ENCODE data around the gene ADGRV1. TPM values are rescaled to one million over a fixed set of nuclear protein-coding genes. Genes with fewer than 3 reads are reported as not detected.
"Not testable (repeated sequence)": the region's sequence is repeated elsewhere in the genome, so short reads cannot be mapped to it uniquely, and the experiment has no call there.

The ADGRV1 gene
- polyA plus RNA-seq, 2 of the 4 experiments (the other 2 are of a cell fraction): 0.70 to 3.7 TPM

DNA sequence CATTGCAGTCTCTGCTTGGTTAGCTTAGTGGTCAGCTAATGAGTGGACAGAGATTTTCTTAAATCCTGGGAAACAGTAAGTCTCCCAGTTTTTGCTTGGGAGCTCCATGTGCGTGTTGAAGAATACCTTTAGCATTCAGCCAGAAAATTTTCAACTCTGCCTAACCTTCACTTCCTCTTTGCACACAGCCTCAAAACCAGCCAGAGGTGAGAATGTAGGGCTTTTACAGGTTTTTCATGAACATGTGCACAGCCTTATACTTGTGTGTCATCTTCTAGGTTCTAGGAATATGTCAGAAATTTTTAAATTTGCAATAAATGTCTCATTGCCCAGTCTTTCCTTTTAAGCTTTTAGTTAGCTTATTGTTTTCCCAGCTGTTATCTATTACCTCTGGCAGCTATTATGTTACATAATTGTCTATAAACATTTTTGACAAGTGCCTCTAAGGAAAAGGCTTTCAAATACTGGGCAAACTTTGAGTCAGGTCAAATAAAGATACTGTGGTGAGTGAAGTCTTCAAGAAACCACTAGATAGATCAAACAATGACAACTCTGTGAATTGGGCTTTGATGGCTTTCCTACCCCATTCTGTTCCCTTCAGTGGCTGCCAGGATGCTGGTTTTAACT, 12.7 kb downstream of the ADGRV1 start:
- Histone ChIP-seq H3K27ac (no peak overlapping the region), H3K9me3 (no peaks in the 10 kb centered on the region), H3K4me2 (no peak overlapping the region), H3K4me3 (no peak overlapping the region), H3K4me1 (no peaks in the 10 kb centered on the region)
- TF ChIP-seq, protein P1, sequence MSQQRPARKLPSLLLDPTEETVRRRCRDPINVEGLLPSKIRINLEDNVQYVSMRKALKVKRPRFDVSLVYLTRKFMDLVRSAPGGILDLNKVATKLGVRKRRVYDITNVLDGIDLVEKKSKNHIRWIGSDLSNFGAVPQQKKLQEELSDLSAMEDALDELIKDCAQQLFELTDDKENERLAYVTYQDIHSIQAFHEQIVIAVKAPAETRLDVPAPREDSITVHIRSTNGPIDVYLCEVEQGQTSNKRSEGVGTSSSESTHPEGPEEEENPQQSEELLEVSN (IDR thresholded peaks at IDR 0.05; ENCODE audit: borderline replicate concordance, low read depth): no peak
- TF ChIP-seq ZFP36 (IDR thresholded peaks at IDR 0.05; ENCODE audit: borderline replicate concordance, partially characterized antibody) (no peak), CHD4 (IDR thresholded peaks at IDR 0.05; ENCODE audit: borderline replicate concordance) (no peak), JUN (IDR thresholded peaks at IDR 0.05) (no peak), KDM5A (IDR thresholded peaks at IDR 0.05) (no peak), TP53 (CRISPR knock-in tag; IDR thresholded peaks at IDR 0.05) (no peak), HOXB5 (CRISPR knock-in tag; IDR thresholded peaks at IDR 0.05) (no peak), RFX5 (IDR thresholded peaks at IDR 0.05) (no peak), RCOR1 (IDR thresholded peaks at IDR 0.05; ENCODE audit: low read depth, low read length) (no peak), JUNB (IDR thresholded peaks at IDR 0.05) (no peak), EHF (CRISPR knock-in tag; IDR thresholded peaks at IDR 0.05) (no peak), SMC3 (IDR thresholded peaks at IDR 0.05) (no peak), GATA3 (IDR thresholded peaks at IDR 0.05; ENCODE audit: borderline replicate concordance) (no peak), HDAC2 (IDR thresholded peaks at IDR 0.05) (no peak), EP300 (IDR thresholded peaks at IDR 0.05) (no peak), RAD21 (conservative IDR thresholded peaks at IDR 0.05 in 1 of 2, IDR thresholded peaks at IDR 0.05 in 1 of 2) (no peak)
- TF ChIP-seq, protein P2, sequence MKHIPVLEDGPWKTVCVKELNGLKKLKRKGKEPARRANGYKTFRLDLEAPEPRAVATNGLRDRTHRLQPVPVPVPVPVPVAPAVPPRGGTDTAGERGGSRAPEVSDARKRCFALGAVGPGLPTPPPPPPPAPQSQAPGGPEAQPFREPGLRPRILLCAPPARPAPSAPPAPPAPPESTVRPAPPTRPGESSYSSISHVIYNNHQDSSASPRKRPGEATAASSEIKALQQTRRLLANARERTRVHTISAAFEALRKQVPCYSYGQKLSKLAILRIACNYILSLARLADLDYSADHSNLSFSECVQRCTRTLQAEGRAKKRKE (CRISPR knock-in tag; IDR thresholded peaks at IDR 0.05; ENCODE audit: low read depth): no peak
- TF ChIP-seq, protein P3, sequence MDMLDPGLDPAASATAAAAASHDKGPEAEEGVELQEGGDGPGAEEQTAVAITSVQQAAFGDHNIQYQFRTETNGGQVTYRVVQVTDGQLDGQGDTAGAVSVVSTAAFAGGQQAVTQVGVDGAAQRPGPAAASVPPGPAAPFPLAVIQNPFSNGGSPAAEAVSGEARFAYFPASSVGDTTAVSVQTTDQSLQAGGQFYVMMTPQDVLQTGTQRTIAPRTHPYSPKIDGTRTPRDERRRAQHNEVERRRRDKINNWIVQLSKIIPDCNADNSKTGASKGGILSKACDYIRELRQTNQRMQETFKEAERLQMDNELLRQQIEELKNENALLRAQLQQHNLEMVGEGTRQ (IDR thresholded peaks at IDR 0.05): no peak
- TF ChIP-seq, protein P4, sequence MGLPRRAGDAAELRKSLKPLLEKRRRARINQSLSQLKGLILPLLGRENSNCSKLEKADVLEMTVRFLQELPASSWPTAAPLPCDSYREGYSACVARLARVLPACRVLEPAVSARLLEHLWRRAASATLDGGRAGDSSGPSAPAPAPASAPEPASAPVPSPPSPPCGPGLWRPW (IDR thresholded peaks at IDR 0.05): no peak
- TF ChIP-seq, protein P5, sequence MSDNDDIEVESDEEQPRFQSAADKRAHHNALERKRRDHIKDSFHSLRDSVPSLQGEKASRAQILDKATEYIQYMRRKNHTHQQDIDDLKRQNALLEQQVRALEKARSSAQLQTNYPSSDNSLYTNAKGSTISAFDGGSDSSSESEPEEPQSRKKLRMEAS (IDR thresholded peaks at IDR 0.05): no peak
- 16% methylated on average over 1 of the region's 1 CpG for WGBS (ENCODE audit: missing lambda C conversion rate)
- POLR2A ChIA-PET: no interaction called here
- CTCF ChIA-PET: interaction anchor here (1.4 kb wide), 1 partner anchor 76 kb away, joined by 3 read pairs; no protein-coding TSS in a partner anchor
- DNase-seq (ENCODE audit: low read depth in 1 of 2, low spot score in 1 of 2) (no peak), ATAC-seq (no peak), FAIRE-seq (no peak)

DNA sequence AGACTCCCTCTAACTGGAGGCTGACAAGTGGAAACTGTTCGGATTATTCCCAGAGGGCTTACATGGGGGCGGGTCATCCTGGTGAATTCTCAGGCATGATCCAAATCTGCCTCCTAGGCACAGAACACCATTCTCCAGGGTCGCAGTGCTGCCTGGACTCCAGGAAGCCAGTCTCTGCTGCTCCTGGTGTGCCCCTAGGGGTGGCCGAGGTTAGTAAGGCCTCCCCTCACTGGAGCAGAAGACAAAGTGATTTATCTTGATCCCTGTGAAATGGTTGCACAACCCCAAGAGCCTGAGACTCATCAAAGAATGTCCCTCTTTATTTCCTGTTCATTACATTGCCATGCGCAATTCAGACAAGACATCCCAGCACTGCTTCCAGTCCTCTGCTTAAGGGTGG, 17.1 kb downstream of the ADGRV1 start:
- CTCF ChIA-PET: no interaction called here
- no peak for FAIRE-seq

DNA sequence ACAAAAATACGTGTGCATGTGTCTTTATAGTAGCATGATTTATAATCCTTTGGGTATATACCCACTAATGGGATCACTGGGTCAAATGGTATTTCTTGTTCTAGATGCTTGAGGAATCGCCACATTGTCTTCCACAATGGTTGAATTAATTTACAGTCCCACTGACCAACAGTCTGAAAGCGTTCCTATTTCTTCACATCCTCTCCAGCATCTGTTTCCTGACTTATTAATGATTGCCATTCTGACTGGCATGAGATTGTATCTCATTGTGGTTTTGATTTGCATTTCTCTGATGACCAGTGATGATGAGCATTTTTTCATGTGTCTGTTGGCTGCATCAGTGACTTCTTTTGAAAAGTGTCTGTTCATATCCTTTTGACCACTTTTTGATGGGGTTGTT, 18.0 kb downstream of the ADGRV1 start:
- POLR2A ChIA-PET; CTCF ChIA-PET; DNase-seq (ENCODE audit: low read depth in 1 of 2, low spot score in 1 of 2); H3K4me1 ChIP-seq; H3K4me2 ChIP-seq; H3K4me3 ChIP-seq; H3K9me3 ChIP-seq; ATAC-seq; H3K27ac ChIP-seq; FAIRE-seq: not testable (repeated sequence)
- 37% methylated on average over 3 of the region's 3 CpGs for WGBS (ENCODE audit: missing lambda C conversion rate)

More for the DNA sequence above, 17.1 kb downstream of the ADGRV1 start:
- H3K4me1 ChIP-seq: no peaks in the 10 kb centered on the region
- WGBS (ENCODE audit: missing lambda C conversion rate): 68% methylated on average over 3 of the region's 5 CpGs
- H3K4me3 ChIP-seq: no peak overlapping the region
- ATAC-seq (no peak), DNase-seq (ENCODE audit: low read depth in 1 of 2, low spot score in 1 of 2) (no peak)
- POLR2A ChIA-PET: no interaction called here
- no peak overlapping the region for H3K27ac ChIP-seq
- H3K4me2 ChIP-seq: no peak overlapping the region
- no peak for TF ChIP-seq ESRRA (IDR thresholded peaks at IDR 0.05; ENCODE audit: borderline replicate concordance, low read length)
- no peak for TF ChIP-seq ZC3H11A (IDR thresholded peaks at IDR 0.05)
- TF ChIP-seq ZSCAN20 (CRISPR knock-in tag; IDR thresholded peaks at IDR 0.05): no peak
- TF ChIP-seq, protein P6, sequence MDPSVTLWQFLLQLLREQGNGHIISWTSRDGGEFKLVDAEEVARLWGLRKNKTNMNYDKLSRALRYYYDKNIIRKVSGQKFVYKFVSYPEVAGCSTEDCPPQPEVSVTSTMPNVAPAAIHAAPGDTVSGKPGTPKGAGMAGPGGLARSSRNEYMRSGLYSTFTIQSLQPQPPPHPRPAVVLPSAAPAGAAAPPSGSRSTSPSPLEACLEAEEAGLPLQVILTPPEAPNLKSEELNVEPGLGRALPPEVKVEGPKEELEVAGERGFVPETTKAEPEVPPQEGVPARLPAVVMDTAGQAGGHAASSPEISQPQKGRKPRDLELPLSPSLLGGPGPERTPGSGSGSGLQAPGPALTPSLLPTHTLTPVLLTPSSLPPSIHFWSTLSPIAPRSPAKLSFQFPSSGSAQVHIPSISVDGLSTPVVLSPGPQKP (IDR thresholded peaks at IDR 0.05; ENCODE audit: low read depth, low read length): no peak
- no peak for TF ChIP-seq MYC (IDR thresholded peaks at IDR 0.05; ENCODE audit: borderline replicate concordance, low read length)
- no peaks in the 10 kb centered on the region for H3K9me3 ChIP-seq

DNA sequence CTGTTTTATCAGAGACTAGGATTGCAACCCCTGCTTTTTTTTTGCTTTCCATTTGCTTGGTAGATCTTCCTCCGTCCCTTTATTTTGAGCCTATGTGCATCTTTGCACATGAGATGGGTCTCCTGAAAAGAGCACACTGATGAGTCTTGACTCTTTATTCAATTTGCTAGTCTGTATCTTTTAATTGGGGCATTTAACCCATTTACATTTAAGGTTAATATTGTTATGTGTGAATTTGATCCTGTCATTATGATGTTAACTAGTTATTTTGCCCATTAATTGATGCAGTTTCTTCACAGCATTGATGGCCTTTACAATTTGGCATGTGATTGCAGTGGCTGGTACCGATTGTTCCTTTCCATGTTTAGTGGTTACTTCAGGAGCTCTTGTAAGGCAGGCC, 21.3 kb downstream of the ADGRV1 start:
- H3K4me2 ChIP-seq; H3K27ac ChIP-seq; CTCF ChIA-PET; H3K4me1 ChIP-seq; ATAC-seq; H3K9me3 ChIP-seq; FAIRE-seq; DNase-seq (ENCODE audit: low read depth in 1 of 2, low spot score in 1 of 2); H3K4me3 ChIP-seq; POLR2A ChIA-PET: not testable (repeated sequence)
- WGBS (ENCODE audit: missing lambda C conversion rate): 17% methylated on average over 2 of the region's 2 CpGs
